C4-2B (cell line): Measurements from ENCODE around the gene TSPEAR.
"Not testable (repeated sequence)": the region's sequence is repeated elsewhere in the genome, so short reads cannot be mapped to it uniquely, and the experiment has no call there.

ENCODE experiments used
- H3K27ac ChIP-seq: fragments of 450-650 bp; 2 replicates; pipeline ENCODE4 v1.5.1; 2017
- CTCF ChIP-seq: fragments of 450-650 bp; conservative IDR thresholded peaks from 2 replicates; pipeline ENCODE4 v1.5.1; 2017; ENCODE audit warnings: mild to moderate bottlenecking
- ZFX ChIP-seq: fragments of 450-650 bp; IDR thresholded peaks from 2 replicates; pipeline ENCODE4 v1.6.1; 2017

Gene TSPEAR

DNA sequence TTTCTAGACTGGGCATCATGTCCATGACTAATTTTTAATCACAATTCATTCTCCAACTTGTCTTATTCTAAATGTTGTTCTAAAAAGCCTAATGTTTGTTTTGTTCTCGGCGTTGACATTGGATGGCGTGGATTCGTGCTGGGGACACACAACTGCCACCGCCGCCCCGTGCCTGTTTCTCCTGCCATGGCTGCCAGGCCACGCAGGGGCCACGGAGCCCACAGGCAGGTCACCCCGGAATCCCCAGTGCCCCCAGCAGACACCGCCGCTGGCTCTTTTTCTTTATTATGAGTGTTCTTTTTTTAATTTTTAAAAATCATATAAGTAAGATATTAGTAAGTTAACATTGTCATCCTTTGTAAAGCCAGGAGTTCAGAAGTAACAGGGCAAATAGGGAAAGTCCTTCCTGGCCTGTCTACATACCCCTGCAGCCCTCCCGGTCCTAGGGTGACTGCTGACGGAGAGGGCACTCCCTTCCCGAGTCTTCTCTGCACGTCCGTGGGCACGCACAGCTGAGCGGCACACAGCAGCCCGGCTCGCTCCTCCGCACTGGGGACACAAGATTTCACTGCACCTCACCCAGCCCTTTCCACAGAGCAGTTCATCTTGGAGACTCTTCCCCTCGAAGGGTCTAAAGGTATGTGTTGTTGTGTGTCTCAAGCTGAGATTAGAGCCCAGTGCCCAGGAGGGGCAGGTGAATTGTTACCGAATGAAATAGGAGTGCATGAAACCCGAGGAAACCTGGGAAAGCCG lies 203.5 kb downstream of the TSPEAR start:
- TF ChIP-seq ZFX (no peak), CTCF (no peak)
- H3K27ac ChIP-seq, result no peak overlapping the region

DNA sequence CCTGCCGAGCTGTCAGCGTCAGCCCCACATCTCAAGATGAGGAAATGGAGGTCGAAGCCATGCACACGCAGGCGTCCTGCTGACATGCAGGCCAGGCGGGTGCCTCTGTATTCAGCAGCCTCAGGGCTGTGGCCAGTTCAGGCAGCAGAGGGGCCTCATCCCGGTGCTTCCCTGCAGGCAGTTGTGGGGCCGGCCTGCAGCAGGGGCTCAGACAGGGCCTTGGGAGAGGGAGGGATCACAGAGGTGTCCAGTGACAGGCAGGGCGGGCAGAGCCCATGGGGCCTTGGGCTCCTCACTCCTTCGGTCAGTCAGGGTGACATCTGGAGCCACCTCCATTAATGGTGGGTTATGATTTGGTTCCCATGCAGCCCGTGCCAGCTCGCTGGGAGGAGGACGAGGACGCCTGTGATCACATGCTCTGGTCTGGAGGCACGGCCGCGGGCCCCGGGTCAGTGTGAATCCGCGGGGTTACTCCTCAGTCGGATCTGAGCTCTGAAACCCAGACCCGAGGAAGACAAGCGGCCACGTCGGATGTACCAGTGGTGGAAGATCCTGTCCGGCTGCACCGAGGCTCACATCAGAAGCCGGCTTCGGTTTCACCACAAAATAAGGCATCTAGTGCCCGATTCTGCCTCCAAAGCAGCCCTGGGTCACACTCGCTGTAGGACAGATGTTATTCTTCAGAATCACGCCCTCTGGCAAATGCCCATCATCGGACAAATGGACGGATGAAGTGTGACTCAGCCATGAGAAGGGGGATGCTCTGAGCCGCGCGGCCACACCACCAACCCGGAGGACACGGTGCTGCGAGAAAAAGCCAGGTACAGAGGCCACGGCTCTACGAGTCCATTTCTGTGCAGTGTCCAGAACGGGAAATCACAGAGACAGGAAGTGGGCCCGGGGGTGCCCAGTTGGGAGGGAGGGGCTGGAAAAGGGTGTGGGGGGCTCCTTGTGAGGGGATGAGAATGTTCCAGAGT lies 204.8 kb downstream of the TSPEAR start:
- TF ChIP-seq CTCF (no peak), ZFX (no peak)
- no peak overlapping the region for H3K27ac ChIP-seq

GRCh38 chr21:44505673-44506278 lies 205.6 kb downstream of the TSPEAR start:
- no peak overlapping the region for H3K27ac ChIP-seq
- TF ChIP-seq CTCF (no peak), ZFX (no peak)

- H3K27ac ChIP-seq, result no peak overlapping the region
- no peak for TF ChIP-seq CTCF
- TF ChIP-seq ZFX, result no peak
Observed at GRCh38 chr21:44503901-44504399, 207.4 kb downstream of the TSPEAR start.

DNA sequence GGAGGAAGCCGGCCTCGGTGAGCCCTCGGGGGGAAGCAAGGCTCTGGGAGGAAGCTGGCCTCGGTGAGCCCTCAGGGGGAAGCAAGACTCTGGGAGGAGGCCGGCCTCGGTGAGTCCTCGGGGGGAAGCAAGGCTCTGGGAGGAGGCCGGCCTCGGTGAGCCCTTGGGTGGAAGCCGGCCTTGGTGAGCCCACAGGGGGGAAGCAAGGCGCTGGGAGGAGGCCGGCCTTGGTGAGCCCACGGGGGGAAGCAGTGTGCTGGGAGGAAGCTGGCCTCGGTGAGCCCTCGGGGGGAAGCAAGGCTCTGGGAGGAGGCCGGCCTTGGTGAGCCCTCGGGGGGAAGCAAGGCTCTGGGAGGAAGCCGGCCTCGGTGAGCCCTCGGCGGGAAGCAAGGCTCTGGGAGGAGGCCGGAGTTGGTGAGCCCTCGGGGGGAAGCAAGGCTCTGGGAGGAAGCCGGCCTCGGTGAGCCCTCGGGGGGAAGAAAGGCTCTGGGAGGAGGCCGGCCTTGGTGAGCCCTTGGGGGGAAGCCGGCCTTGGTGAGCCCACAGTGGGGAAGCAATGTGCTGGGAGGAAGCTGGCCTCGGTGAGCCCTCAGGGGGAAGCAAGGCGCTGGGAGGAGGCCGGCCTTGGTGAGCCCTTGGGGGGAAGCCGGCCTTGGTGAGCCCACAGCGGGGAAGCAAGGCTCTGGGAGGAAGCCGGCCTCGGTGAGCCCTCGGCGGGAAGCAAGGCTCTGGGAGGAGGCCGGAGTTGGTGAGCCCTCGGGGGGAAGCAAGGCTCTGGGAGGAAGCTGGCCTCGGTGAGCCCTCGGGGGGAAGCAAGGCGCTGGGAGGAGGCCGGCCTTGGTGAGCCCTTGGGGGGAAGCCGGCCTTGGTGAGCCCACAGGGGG lies 208.1 kb downstream of the TSPEAR start:
- not testable (repeated sequence) for H3K27ac ChIP-seq

DNA sequence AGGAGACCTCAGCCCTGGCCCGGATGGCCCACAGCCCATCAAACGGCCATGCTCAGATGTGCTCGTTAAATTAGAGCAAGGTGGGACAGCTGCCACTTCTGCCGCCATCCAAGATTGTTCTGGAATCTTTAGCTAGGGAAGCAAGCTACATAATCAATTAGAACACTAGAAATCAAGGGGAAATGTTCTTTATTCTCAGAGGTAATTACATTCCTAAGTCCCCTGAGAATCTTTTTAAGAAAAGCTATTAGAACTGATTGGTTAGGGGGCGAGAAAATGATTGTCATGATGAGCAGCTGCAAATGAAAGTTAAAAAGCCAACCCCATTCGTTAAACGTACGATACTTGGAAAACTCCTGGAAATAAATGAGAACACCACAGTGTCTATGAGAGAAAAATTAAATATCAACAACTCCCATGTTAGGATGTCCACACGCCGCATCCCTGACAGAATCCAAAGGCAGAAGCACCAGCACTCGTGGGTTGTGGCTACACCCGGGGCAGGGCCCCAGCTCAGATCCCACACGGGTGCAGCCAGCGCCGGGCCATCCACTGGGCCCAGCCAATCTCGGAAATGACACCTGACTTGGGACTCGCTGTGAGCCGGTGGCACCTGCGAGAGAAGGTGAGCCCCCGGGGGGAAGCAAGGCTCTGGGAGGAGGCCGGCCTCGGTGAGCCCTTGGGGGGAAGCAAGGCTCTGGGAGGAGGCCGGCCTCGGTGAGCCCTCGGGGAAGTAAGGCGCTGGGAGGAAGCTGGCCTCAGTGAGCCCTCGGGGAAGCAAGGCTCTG lies 209.0 kb downstream of the TSPEAR start:
- TF ChIP-seq CTCF (no peak), ZFX (no peak)
- H3K27ac ChIP-seq, result no peak overlapping the region
